ENCODE results near the gene C2orf68.

- TF ChIP-seq, protein P1, sequence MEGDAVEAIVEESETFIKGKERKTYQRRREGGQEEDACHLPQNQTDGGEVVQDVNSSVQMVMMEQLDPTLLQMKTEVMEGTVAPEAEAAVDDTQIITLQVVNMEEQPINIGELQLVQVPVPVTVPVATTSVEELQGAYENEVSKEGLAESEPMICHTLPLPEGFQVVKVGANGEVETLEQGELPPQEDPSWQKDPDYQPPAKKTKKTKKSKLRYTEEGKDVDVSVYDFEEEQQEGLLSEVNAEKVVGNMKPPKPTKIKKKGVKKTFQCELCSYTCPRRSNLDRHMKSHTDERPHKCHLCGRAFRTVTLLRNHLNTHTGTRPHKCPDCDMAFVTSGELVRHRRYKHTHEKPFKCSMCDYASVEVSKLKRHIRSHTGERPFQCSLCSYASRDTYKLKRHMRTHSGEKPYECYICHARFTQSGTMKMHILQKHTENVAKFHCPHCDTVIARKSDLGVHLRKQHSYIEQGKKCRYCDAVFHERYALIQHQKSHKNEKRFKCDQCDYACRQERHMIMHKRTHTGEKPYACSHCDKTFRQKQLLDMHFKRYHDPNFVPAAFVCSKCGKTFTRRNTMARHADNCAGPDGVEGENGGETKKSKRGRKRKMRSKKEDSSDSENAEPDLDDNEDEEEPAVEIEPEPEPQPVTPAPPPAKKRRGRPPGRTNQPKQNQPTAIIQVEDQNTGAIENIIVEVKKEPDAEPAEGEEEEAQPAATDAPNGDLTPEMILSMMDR (IDR thresholded peaks at IDR 0.05): no peak
- TF ChIP-seq POLR2A (IDR thresholded peaks at IDR 0.05) (no peak), EP300 (IDR thresholded peaks at IDR 0.05) (no peak)
Observed at GRCh38 chr2:85579266-85579935, 32.5 kb downstream of the C2orf68 start.

All from gastroesophageal sphincter (tissue), 3 donors.